Measurements from ENCODE around the gene ZNF507. TPM values are rescaled to one million over a fixed set of nuclear protein-coding genes. Genes with fewer than 3 reads are reported as not detected.
"Not testable (repeated sequence)": the region's sequence is repeated elsewhere in the genome, so short reads cannot be mapped to it uniquely, and the experiment has no call there.

ZNF507 gene
- total RNA-seq, 1 donor from 2014 or later, result 33.1 TPM

- H3K4me1 Mint-ChIP-seq, result peaks cover 9% of the 10 kb centered on the region
- H3K36me3 Mint-ChIP-seq (ENCODE audit: low read depth), result peaks cover 63% of the 10 kb centered on the region
- no peak overlapping the region for H3K27ac Mint-ChIP-seq
- intact Hi-C loops (cut with micrococcal nuclease), result no loop called here
- no peak for DNase-seq
- H3K27me3 Mint-ChIP-seq, result no peaks in the 10 kb centered on the region
- no peaks in the 10 kb centered on the region for H3K9me3 Mint-ChIP-seq
- no peak overlapping the region for H3K4me3 Mint-ChIP-seq
These were observed 21.7 kb downstream of the ZNF507 start for GRCh38 chr19:32367063-32367462.

- DNase-seq, result no peak
- peaks cover 66% of the 10 kb centered on the region for H3K36me3 Mint-ChIP-seq (ENCODE audit: low read depth)
- no peaks in the 10 kb centered on the region for H3K27me3 Mint-ChIP-seq
- intact Hi-C loops (cut with micrococcal nuclease), result no loop called here
- no peak overlapping the region for H3K27ac Mint-ChIP-seq
- H3K9me3 Mint-ChIP-seq, result no peaks in the 10 kb centered on the region
- peaks cover 9% of the 10 kb centered on the region for H3K4me1 Mint-ChIP-seq
- no peak overlapping the region for H3K4me3 Mint-ChIP-seq
These were observed 22.6 kb downstream of the ZNF507 start for GRCh38 chr19:32367948-32368536.

GRCh38 chr19:32368787-32369186 lies 23.4 kb downstream of the ZNF507 start:
- no peak for DNase-seq
- Mint-ChIP-seq H3K9me3 (no peaks in the 10 kb centered on the region), H3K4me3 (no peak overlapping the region), H3K27ac (no peak overlapping the region), H3K36me3 (ENCODE audit: low read depth) (peaks cover 67% of the 10 kb centered on the region), H3K4me1 (peaks cover 8% of the 10 kb centered on the region), H3K27me3 (no peaks in the 10 kb centered on the region)
- intact Hi-C loops (cut with micrococcal nuclease), result no loop called here

- Mint-ChIP-seq H3K27me3 (no peaks in the 10 kb centered on the region), H3K4me1 (peaks cover 6% of the 10 kb centered on the region), H3K9me3 (no peaks in the 10 kb centered on the region), H3K4me3 (no peak overlapping the region), H3K36me3 (ENCODE audit: low read depth) (peaks cover 54% of the 10 kb centered on the region), H3K27ac (no peak overlapping the region)
- intact Hi-C loops (cut with micrococcal nuclease), result no loop called here
- no peak for DNase-seq
These were observed 27.5 kb downstream of the ZNF507 start for GRCh38 chr19:32372726-32373517.

GRCh38 chr19:32373585-32374295 lies 28.3 kb downstream of the ZNF507 start:
- no peak for DNase-seq
- peaks cover 4% of the 10 kb centered on the region for H3K4me1 Mint-ChIP-seq
- intact Hi-C loops (cut with micrococcal nuclease), result no loop called here
- H3K4me3 Mint-ChIP-seq, result no peak overlapping the region
- H3K27me3 Mint-ChIP-seq, result no peaks in the 10 kb centered on the region
- no peaks in the 10 kb centered on the region for H3K9me3 Mint-ChIP-seq
- no peak overlapping the region for H3K27ac Mint-ChIP-seq
- peaks cover 54% of the 10 kb centered on the region for H3K36me3 Mint-ChIP-seq (ENCODE audit: low read depth)

- peaks cover 55% of the 10 kb centered on the region for H3K36me3 Mint-ChIP-seq (ENCODE audit: low read depth)
- H3K9me3 Mint-ChIP-seq; H3K4me3 Mint-ChIP-seq; H3K4me1 Mint-ChIP-seq; H3K27ac Mint-ChIP-seq; DNase-seq; intact Hi-C loops (cut with micrococcal nuclease); H3K27me3 Mint-ChIP-seq: not testable (repeated sequence)
These were observed 29.0 kb downstream of the ZNF507 start for GRCh38 chr19:32374362-32374761.

GRCh38 chr19:32377088-32377487 lies 31.7 kb downstream of the ZNF507 start:
- H3K9me3 Mint-ChIP-seq; intact Hi-C loops (cut with micrococcal nuclease); H3K27ac Mint-ChIP-seq; H3K27me3 Mint-ChIP-seq; H3K4me3 Mint-ChIP-seq; H3K4me1 Mint-ChIP-seq: not testable (repeated sequence)
- peak; percentile 54 for DNase-seq
- peaks cover 50% of the 10 kb centered on the region for H3K36me3 Mint-ChIP-seq (ENCODE audit: low read depth)

GRCh38 chr19:32380269-32380668 lies 34.9 kb downstream of the ZNF507 start:
- Mint-ChIP-seq H3K9me3 (no peaks in the 10 kb centered on the region), H3K36me3 (ENCODE audit: low read depth) (peaks cover 38% of the 10 kb centered on the region), H3K4me1 (peaks cover 8% of the 10 kb centered on the region), H3K27ac (no peak overlapping the region), H3K27me3 (no peaks in the 10 kb centered on the region), H3K4me3 (no peak overlapping the region)
- DNase-seq, result no peak
- intact Hi-C loops (cut with micrococcal nuclease), result no loop called here

- Mint-ChIP-seq H3K36me3 (ENCODE audit: low read depth) (peaks cover 16% of the 10 kb centered on the region), H3K4me1 (peaks cover 3% of the 10 kb centered on the region), H3K27ac (no peak overlapping the region), H3K27me3 (no peaks in the 10 kb centered on the region), H3K9me3 (no peaks in the 10 kb centered on the region), H3K4me3 (no peak overlapping the region)
- peak; percentile 32 for DNase-seq
- intact Hi-C loops (cut with micrococcal nuclease), result no loop called here
These were observed 42.4 kb downstream of the ZNF507 start for GRCh38 chr19:32387701-32388392.

GRCh38 chr19:32388393-32388855 lies 43.0 kb downstream of the ZNF507 start:
- intact Hi-C loops (cut with micrococcal nuclease), result no loop called here
- H3K4me3 Mint-ChIP-seq, result no peak overlapping the region
- no peaks in the 10 kb centered on the region for H3K9me3 Mint-ChIP-seq
- H3K27ac Mint-ChIP-seq, result no peak overlapping the region
- no peaks in the 10 kb centered on the region for H3K4me1 Mint-ChIP-seq
- no peak for DNase-seq
- peaks cover 12% of the 10 kb centered on the region for H3K36me3 Mint-ChIP-seq (ENCODE audit: low read depth)
- no peaks in the 10 kb centered on the region for H3K27me3 Mint-ChIP-seq

GRCh38 chr19:32392901-32393300 lies 47.5 kb downstream of the ZNF507 start:
- Mint-ChIP-seq H3K36me3 (ENCODE audit: low read depth) (peaks cover 5% of the 10 kb centered on the region), H3K4me3 (no peak overlapping the region), H3K9me3 (no peaks in the 10 kb centered on the region), H3K4me1 (peaks cover 6% of the 10 kb centered on the region), H3K27me3 (no peaks in the 10 kb centered on the region), H3K27ac (no peak overlapping the region)
- DNase-seq, result no peak
- intact Hi-C loops (cut with micrococcal nuclease), result no loop called here

- peaks cover 6% of the 10 kb centered on the region for H3K4me1 Mint-ChIP-seq
- peaks cover 5% of the 10 kb centered on the region for H3K36me3 Mint-ChIP-seq (ENCODE audit: low read depth)
- no peaks in the 10 kb centered on the region for H3K27me3 Mint-ChIP-seq
- no peaks in the 10 kb centered on the region for H3K9me3 Mint-ChIP-seq
- intact Hi-C loops (cut with micrococcal nuclease), result no loop called here
- peak overlapping the region; percentile 2 for H3K27ac Mint-ChIP-seq
- no peak overlapping the region for H3K4me3 Mint-ChIP-seq
- no peak for DNase-seq
These were observed 50.7 kb downstream of the ZNF507 start for GRCh38 chr19:32396046-32396652.

- intact Hi-C loops (cut with micrococcal nuclease), result no loop called here
- H3K36me3 Mint-ChIP-seq (ENCODE audit: low read depth), result peaks cover 5% of the 10 kb centered on the region
- no peak overlapping the region for H3K4me3 Mint-ChIP-seq
- no peak overlapping the region for H3K27ac Mint-ChIP-seq
- no peak for DNase-seq
- H3K27me3 Mint-ChIP-seq, result no peaks in the 10 kb centered on the region
- H3K4me1 Mint-ChIP-seq, result peaks cover 6% of the 10 kb centered on the region
- no peaks in the 10 kb centered on the region for H3K9me3 Mint-ChIP-seq
These were observed 52.3 kb downstream of the ZNF507 start for GRCh38 chr19:32397671-32398101.
